HEK293 (cell line): Measurements from ENCODE around the gene EIF1.
A peak's percentile ranks its signal among the peaks of the same experiment; 100 is the strongest.

Source experiments
- CTCF ChIA-PET: fragments of 350-600 bp; formaldehyde crosslinking; extraction: SDS; loops from one replicate; lab custom pipeline; 2021; ENCODE audit warnings: antibody characterized with exemption; lab: Yijun Ruan, JAX
- POLR2A ChIA-PET: fragments of 300-600 bp; formaldehyde crosslinking; extraction: SDS; loops from one replicate; lab custom pipeline; 2020; ENCODE audit warnings: antibody characterized with exemption, inconsistent platforms; lab: Yijun Ruan, JAX
- H3K27ac ChIP-seq: fragments of 200-500 bp; sonication (Bioruptor generic); 2 replicates; pipeline ENCODE4 v1.5.1; 2014; ENCODE audit warnings: low read depth, low read length, control low read depth, inconsistent platforms; ENCODE audit errors: extremely low read depth
- H3K36me3 ChIP-seq, 2 experiments: fragments of 200-500 bp in 1 of 2; sonication (Bioruptor generic) in 1 of 2; 1 replicate in 1 of 2; 2 replicates in 1 of 2; pipeline ENCODE4 v1.5.1; 2014 to 2017; ENCODE audit warnings: inconsistent platforms in 2 of 2, low read length in 2 of 2; ENCODE audit not compliant: control insufficient read depth in 2 of 2, insufficient read depth in 1 of 2
- H3K4me1 ChIP-seq: fragments of 200-500 bp; sonication (Bioruptor generic); 2 replicates; pipeline ENCODE4 v1.5.1; 2014; ENCODE audit warnings: mild to moderate bottlenecking, low read length, inconsistent platforms; ENCODE audit not compliant: control insufficient read depth, insufficient read depth
- H3K4me3 ChIP-seq: 2 replicates; pipeline ENCODE4 v1.5.1; 2011; ENCODE audit warnings: low read depth, mild to moderate bottlenecking, control low read depth, low read length, moderate library complexity
- H3K9me3 ChIP-seq: fragments of 200-500 bp; sonication (Bioruptor generic); 2 replicates; pipeline ENCODE4 v1.5.1; 2014; ENCODE audit warnings: low read depth, low read length, inconsistent platforms; ENCODE audit not compliant: control insufficient read depth, insufficient read depth
- GLIS2 ChIP-seq: fragments of 450-650 bp; formaldehyde crosslinking; IDR thresholded peaks from 2 replicates; pipeline ENCODE4 v1.5.1; 2016; ENCODE audit warnings: missing biosample characterization, missing genetic modification characterization
- HOXD13 ChIP-seq: sonication (generic); formaldehyde crosslinking; IDR thresholded peaks from 2 replicates; pipeline ENCODE4 v1.8.0; 2022; ENCODE audit warnings: missing genetic modification reagents, borderline replicate concordance
- KLF10 ChIP-seq: fragments of 450-650 bp; IDR thresholded peaks from 2 replicates; pipeline ENCODE4 v1.5.1; 2018; ENCODE audit warnings: missing biosample characterization, mild to moderate bottlenecking, missing genetic modification characterization
- SCRT1 ChIP-seq: fragments of 450-650 bp; formaldehyde crosslinking; IDR thresholded peaks from 2 replicates; pipeline ENCODE4 v1.5.1; 2016; ENCODE audit warnings: missing biosample characterization, missing genetic modification characterization, borderline replicate concordance
- SCRT2 ChIP-seq: fragments of 450-650 bp; formaldehyde crosslinking; IDR thresholded peaks from 2 replicates; pipeline ENCODE4 v1.5.1; 2016; ENCODE audit warnings: missing biosample characterization, missing genetic modification characterization
- TRIM28 ChIP-seq: IDR thresholded peaks from 2 replicates; pipeline ENCODE4 v1.6.1; 2011; ENCODE audit warnings: low read length, control low read depth, borderline replicate concordance
- ZBTB8A ChIP-seq: fragments of 450-650 bp; formaldehyde crosslinking; IDR thresholded peaks from 2 replicates; pipeline ENCODE4 v1.5.1; 2016; ENCODE audit warnings: missing biosample characterization, missing genetic modification characterization
- ZFP3 ChIP-seq: fragments of 450-650 bp; formaldehyde crosslinking; IDR thresholded peaks from 2 replicates; pipeline ENCODE4 v1.5.1; 2016; ENCODE audit warnings: low read depth, missing biosample characterization, missing genetic modification characterization
- ZNF311 ChIP-seq: fragments of 450-650 bp; formaldehyde crosslinking; IDR thresholded peaks from 2 replicates; pipeline ENCODE4 v1.5.1; 2017; ENCODE audit warnings: missing biosample characterization, missing genetic modification characterization, borderline replicate concordance
- ZNF350 ChIP-seq: fragments of 450-650 bp; formaldehyde crosslinking; IDR thresholded peaks from 2 replicates; pipeline ENCODE4 v1.5.0; 2017; ENCODE audit warnings: missing biosample characterization, mild to moderate bottlenecking, missing genetic modification characterization
- ZNF37A ChIP-seq: fragments of 450-650 bp; IDR thresholded peaks from 2 replicates; pipeline ENCODE4 v1.5.1; 2018; ENCODE audit warnings: missing biosample characterization, missing genetic modification characterization
- ZNF544 ChIP-seq: fragments of 450-650 bp; formaldehyde crosslinking; IDR thresholded peaks from 2 replicates; pipeline ENCODE4 v1.5.0; 2017; ENCODE audit warnings: missing biosample characterization, missing genetic modification characterization
- ZNF560 ChIP-seq: fragments of 450-650 bp; formaldehyde crosslinking; IDR thresholded peaks from 2 replicates; pipeline ENCODE4 v1.5.1; 2017; ENCODE audit warnings: missing biosample characterization, missing genetic modification characterization, borderline replicate concordance
- ZNF626 ChIP-seq: fragments of 450-650 bp; sonication (Bioruptor Pico); formaldehyde crosslinking; IDR thresholded peaks from 2 replicates; pipeline ENCODE4 v1.5.1; 2018; ENCODE audit warnings: missing biosample characterization, missing genetic modification characterization, inconsistent platforms
- ZNF843 ChIP-seq: fragments of 450-650 bp; formaldehyde crosslinking; IDR thresholded peaks from 2 replicates; pipeline ENCODE4 v1.5.1; 2016; ENCODE audit warnings: missing biosample characterization, missing genetic modification characterization
- TF ChIP-seq, protein P1 (sequence below): fragments of 450-650 bp; formaldehyde crosslinking; IDR thresholded peaks from 2 replicates; pipeline ENCODE4 v1.5.1; 2016; ENCODE audit warnings: missing biosample characterization, missing genetic modification characterization
- TF ChIP-seq, protein P2 (sequence below): IDR thresholded peaks from 2 replicates; pipeline ENCODE4 v1.6.1; 2011; ENCODE audit warnings: mild to moderate bottlenecking, low read depth, low read length, borderline replicate concordance
- TF ChIP-seq, protein P3 (sequence below): fragments of 450-650 bp; formaldehyde crosslinking; IDR thresholded peaks from 2 replicates; pipeline ENCODE4 v1.5.1; 2016; ENCODE audit warnings: missing biosample characterization, missing genetic modification characterization
- TF ChIP-seq, protein P4 (sequence below): fragments of 450-650 bp; formaldehyde crosslinking; IDR thresholded peaks from 2 replicates; pipeline ENCODE4 v1.5.1; 2016; ENCODE audit warnings: missing biosample characterization, missing genetic modification characterization
- TF ChIP-seq, protein P5 (sequence below): fragments of 450-650 bp; formaldehyde crosslinking; IDR thresholded peaks from 2 replicates; pipeline ENCODE4 v1.5.1; 2016; ENCODE audit warnings: missing biosample characterization, missing genetic modification characterization
- TF ChIP-seq, protein P6 (sequence below): fragments of 450-650 bp; IDR thresholded peaks from 2 replicates; pipeline ENCODE4 v1.5.1; 2018; ENCODE audit warnings: missing biosample characterization, mild to moderate bottlenecking, missing genetic modification characterization

Gene EIF1

DNA sequence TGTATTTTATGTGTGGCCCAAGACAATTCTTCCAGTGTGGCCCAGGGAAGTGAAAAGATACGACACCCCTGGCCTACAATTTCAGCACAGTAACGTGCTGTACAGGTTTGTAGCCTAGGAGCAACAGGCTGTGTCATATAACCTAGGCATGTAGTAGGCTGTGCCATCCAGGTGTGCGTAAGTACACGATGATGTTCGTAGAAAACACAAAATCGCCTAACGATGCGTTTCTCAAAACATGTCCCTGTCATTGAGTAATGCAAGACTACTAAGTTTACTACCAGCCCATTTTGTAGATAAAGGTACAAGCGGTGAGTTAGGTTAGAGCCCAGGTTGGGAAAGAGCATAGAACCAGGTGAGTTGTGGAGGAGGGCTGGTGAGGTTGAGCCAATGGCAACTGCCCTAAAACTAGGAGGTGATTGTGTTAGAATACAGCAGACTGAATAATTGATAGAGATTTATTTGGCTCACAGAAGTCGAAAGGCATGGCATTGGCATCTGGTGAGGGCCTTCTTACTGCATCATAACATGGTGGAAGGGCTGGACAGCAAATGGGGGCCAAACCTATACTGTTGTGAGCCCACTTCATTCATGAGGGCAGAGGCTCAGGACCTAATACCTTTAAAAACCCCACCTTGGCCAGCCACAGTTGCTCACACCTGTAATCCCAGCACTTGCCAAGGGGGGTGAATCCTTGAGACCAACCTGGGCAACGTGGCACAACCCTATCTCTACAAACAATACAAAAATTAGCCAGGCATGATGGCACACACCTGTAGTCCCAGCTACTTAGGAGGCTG, 4.2 kb downstream of the EIF1 start:
- H3K9me3 ChIP-seq: no peaks in the 10 kb centered on the region
- CTCF ChIA-PET: interaction anchor here (0.6 to 4.5 kb wide), 2 partner anchors 15 to 35 kb away, joined by 3 to 103 read pairs; partner anchors contain the start of gene GAST
- peaks cover 3% of the 10 kb centered on the region; the same call in 1 of the 2 replicates for H3K4me1 ChIP-seq
- H3K4me3 ChIP-seq: no peak overlapping the region
- TF ChIP-seq ZNF311 (no peak), ZFP3 (tag by site-specific recombination) (no peak), TRIM28 (no peak), GLIS2 (no peak), SCRT1 (tag by site-specific recombination) (peak; percentile 41; the same call in 1 of the 2 replicates), ZNF350 (tag by site-specific recombination) (no peak), ZBTB8A (tag by site-specific recombination) (no peak), HOXD13 (0 out of 2 replicates have a peak, but pooled peaks have one; percentile 14), ZNF37A (tag by site-specific recombination) (no peak), KLF10 (tag by site-specific recombination) (no peak), ZNF626 (no peak), ZNF560 (tag by site-specific recombination) (no peak), ZNF544 (tag by site-specific recombination) (no peak), ZNF843 (tag by site-specific recombination) (no peak), SCRT2 (peak; percentile 80)
- TF ChIP-seq, protein P1, sequence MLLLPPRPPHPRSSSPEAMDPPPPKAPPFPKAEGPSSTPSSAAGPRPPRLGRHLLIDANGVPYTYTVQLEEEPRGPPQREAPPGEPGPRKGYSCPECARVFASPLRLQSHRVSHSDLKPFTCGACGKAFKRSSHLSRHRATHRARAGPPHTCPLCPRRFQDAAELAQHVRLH (tag by site-specific recombination): no peak
- TF ChIP-seq, protein P2, sequence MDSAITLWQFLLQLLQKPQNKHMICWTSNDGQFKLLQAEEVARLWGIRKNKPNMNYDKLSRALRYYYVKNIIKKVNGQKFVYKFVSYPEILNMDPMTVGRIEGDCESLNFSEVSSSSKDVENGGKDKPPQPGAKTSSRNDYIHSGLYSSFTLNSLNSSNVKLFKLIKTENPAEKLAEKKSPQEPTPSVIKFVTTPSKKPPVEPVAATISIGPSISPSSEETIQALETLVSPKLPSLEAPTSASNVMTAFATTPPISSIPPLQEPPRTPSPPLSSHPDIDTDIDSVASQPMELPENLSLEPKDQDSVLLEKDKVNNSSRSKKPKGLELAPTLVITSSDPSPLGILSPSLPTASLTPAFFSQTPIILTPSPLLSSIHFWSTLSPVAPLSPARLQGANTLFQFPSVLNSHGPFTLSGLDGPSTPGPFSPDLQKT: no peak
- TF ChIP-seq, protein P3, sequence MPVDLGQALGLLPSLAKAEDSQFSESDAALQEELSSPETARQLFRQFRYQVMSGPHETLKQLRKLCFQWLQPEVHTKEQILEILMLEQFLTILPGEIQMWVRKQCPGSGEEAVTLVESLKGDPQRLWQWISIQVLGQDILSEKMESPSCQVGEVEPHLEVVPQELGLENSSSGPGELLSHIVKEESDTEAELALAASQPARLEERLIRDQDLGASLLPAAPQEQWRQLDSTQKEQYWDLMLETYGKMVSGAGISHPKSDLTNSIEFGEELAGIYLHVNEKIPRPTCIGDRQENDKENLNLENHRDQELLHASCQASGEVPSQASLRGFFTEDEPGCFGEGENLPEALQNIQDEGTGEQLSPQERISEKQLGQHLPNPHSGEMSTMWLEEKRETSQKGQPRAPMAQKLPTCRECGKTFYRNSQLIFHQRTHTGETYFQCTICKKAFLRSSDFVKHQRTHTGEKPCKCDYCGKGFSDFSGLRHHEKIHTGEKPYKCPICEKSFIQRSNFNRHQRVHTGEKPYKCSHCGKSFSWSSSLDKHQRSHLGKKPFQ: no peak
- TF ChIP-seq, protein P4, sequence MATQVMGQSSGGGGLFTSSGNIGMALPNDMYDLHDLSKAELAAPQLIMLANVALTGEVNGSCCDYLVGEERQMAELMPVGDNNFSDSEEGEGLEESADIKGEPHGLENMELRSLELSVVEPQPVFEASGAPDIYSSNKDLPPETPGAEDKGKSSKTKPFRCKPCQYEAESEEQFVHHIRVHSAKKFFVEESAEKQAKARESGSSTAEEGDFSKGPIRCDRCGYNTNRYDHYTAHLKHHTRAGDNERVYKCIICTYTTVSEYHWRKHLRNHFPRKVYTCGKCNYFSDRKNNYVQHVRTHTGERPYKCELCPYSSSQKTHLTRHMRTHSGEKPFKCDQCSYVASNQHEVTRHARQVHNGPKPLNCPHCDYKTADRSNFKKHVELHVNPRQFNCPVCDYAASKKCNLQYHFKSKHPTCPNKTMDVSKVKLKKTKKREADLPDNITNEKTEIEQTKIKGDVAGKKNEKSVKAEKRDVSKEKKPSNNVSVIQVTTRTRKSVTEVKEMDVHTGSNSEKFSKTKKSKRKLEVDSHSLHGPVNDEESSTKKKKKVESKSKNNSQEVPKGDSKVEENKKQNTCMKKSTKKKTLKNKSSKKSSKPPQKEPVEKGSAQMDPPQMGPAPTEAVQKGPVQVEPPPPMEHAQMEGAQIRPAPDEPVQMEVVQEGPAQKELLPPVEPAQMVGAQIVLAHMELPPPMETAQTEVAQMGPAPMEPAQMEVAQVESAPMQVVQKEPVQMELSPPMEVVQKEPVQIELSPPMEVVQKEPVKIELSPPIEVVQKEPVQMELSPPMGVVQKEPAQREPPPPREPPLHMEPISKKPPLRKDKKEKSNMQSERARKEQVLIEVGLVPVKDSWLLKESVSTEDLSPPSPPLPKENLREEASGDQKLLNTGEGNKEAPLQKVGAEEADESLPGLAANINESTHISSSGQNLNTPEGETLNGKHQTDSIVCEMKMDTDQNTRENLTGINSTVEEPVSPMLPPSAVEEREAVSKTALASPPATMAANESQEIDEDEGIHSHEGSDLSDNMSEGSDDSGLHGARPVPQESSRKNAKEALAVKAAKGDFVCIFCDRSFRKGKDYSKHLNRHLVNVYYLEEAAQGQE: peak; percentile 62; the same call in 1 of the 2 replicates
- TF ChIP-seq, protein P5, sequence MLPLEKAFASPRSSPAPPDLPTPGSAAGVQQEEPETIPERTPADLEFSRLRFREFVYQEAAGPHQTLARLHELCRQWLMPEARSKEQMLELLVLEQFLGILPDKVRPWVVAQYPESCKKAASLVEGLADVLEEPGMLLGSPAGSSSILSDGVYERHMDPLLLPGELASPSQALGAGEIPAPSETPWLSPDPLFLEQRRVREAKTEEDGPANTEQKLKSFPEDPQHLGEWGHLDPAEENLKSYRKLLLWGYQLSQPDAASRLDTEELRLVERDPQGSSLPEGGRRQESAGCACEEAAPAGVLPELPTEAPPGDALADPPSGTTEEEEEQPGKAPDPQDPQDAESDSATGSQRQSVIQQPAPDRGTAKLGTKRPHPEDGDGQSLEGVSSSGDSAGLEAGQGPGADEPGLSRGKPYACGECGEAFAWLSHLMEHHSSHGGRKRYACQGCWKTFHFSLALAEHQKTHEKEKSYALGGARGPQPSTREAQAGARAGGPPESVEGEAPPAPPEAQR: no peak
- TF ChIP-seq, protein P6, sequence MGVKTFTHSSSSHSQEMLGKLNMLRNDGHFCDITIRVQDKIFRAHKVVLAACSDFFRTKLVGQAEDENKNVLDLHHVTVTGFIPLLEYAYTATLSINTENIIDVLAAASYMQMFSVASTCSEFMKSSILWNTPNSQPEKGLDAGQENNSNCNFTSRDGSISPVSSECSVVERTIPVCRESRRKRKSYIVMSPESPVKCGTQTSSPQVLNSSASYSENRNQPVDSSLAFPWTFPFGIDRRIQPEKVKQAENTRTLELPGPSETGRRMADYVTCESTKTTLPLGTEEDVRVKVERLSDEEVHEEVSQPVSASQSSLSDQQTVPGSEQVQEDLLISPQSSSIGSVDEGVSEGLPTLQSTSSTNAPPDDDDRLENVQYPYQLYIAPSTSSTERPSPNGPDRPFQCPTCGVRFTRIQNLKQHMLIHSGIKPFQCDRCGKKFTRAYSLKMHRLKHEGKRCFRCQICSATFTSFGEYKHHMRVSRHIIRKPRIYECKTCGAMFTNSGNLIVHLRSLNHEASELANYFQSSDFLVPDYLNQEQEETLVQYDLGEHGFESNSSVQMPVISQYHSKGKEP: no peak
- H3K27ac ChIP-seq: no peak overlapping the region
- H3K36me3 ChIP-seq: peaks cover 27 to 59% of the 10 kb centered on the region in 2 experiments
- POLR2A ChIA-PET: interaction anchor here (0.6 to 2.1 kb wide), 10 partner anchors 8 to 170 kb away, joined by 3 to 7 read pairs (median 5); partner anchors contain the start of genes HAP1, JUP, KRT17 and NT5C3B
